Subcutaneous adipose tissue (tissue), 4 donors: ENCODE results near the gene RAB5A. TPM values are rescaled to one million over a fixed set of nuclear protein-coding genes. Genes with fewer than 3 reads are reported as not detected.

Experiments
- CTCF ChIP-seq: fragments of 450-650 bp; IDR thresholded peaks from one replicate; pipeline ENCODE4 v1.5.1; 2016; ENCODE audit warnings: low read depth, mild to moderate bottlenecking, control low read depth, antibody characterized with exemption, moderate library complexity
- total RNA-seq, 4 donors: library from RNA; depleted of rRNA; stranded (reverse); fragments of >200 nt; gene quantifications; one replicate each; pipeline ENCODE4 v1.1.0, GENCODE V29; 2016

RAB5A gene
- total RNA-seq, 4 donors from 2014 or later, result 70.5 to 93.2 (median 85.3) TPM

- no peak for TF ChIP-seq CTCF
Observed at GRCh38 chr3:19911452-19911851, 35.4 kb upstream of the RAB5A start.

DNA sequence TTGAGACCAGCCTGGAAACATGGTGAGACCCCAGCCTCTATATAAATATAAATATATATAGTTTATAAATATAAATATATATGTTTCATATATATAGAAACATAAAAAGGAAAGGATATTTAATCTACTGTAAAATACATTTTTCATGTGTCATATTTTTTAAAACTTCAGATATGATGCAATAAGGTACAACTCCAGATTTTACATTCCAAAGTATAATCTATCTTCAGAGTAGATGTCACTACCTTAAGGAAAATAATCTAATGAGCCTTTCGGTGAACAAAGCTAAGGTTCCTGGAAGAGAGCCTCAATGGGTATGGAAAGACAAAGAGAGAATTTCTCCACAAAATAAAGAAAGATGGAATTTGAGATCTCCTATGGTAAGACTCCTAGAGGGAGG lies 29.7 kb upstream of the RAB5A start:
- no peak for TF ChIP-seq CTCF

- no peak for TF ChIP-seq CTCF
Observed at GRCh38 chr3:19920401-19921080, 26.4 kb upstream of the RAB5A start.

DNA sequence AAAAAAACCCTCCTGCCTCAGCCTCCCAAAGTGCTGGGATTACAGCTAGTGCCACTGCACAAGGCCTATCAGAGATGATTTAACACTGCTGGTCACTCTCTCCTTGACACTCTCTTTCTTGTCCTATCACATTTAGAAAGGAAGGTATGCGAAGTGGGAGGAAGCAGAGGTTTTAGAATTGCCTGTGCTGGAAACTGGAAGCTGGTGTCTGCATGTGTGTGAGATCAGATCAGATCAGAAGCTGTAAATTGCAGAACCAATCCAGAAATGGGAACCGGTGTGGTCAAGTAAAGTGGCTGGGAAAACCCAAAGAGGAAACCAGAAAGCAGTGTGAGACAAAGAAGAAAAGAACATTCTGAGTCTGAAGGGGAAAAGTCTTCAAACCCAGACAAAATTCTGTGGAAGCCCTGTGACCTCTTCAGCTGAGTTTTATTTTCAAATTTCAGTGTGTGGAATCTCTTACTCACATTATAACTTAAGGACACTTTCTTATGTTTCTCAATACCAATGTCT lies 15.7 kb upstream of the RAB5A start:
- no peak for TF ChIP-seq CTCF

- no peak for TF ChIP-seq CTCF
Observed at GRCh38 chr3:19931767-19932188, 15.1 kb upstream of the RAB5A start.

DNA sequence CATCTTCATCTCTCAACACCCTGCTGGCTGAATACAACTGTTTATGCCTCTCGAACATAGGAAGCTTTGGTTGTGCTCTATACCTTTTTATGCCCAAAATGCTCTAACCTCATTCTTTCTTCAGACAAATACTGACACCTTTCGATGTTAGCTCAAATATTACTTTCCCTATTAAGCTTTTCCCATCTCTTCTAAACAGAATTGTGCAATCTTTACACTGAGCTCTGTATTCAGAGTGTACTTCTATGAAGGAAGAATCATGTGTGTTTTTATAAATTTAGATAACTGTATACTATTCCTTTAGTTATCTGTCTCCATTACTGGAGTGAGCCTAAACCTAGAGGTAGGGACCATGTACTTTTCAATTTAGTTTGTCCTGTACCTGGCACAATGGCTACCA lies 14.5 kb upstream of the RAB5A start:
- no peak for TF ChIP-seq CTCF

DNA sequence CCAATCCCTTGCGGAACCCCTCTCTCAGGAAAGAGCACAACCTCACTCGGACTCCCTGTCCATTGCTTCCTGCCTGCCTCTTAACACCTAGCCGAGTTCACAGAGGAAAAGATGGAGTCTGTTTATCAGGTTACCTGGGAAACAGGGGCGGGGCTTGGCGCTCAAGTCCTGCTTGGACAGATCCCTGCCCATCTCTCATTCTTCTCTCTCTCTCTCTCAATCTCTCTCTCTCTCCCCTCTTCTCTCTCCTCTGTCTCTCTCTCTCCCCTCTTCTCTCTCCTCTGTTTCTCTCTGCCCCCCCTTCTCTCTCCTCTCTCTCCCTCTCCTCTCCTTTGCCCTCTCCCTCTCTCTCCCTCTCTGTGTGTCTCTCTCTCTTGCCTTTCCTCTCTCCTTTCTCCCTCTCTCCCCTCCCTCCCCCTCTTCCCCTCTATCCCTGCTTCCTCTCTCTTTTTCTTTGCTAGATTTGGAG lies 12.8 kb upstream of the RAB5A start, which contains the start of gene EFHB:
TSS of gene EFHB (minus strand) at position 120 of the 469 bp plus-strand sequence. CDS start 199 bp downstream, outside the sequence.
- no peak for TF ChIP-seq CTCF
